B cell (primary cell): ENCODE measurements around the gene VCL. TPM values are rescaled to one million over a fixed set of nuclear protein-coding genes. Genes with fewer than 3 reads are reported as not detected.

Experiments
- ATAC-seq: fragments of 200-7000 bp; cut with Tn5 transposase; one replicate; pipeline ENCODE4 v1.10.0; 2021; ENCODE audit warnings: low read depth, mild to moderate bottlenecking, moderate number of reproducible peaks, moderate library complexity
- CTCF ChIA-PET: fragments of 350-600 bp; sonication (Branson Sonifier 250); formaldehyde crosslinking; loops from one replicate; lab custom pipeline; 2021; ENCODE audit warnings: antibody characterized with exemption, inconsistent platforms; lab: Charles Lee
- POLR2A ChIA-PET: fragments of 350-600 bp; sonication (Branson Sonifier 250); formaldehyde crosslinking; loops from one replicate; lab custom pipeline; 2021; ENCODE audit warnings: antibody characterized with exemption; lab: Charles Lee
- DNase-seq: peaks from one replicate; pipeline ENCODE4 v3.0.0; 2013
- H2AFZ ChIP-seq: 2 replicates; pipeline ENCODE4 v1.6.1; 2012; ENCODE audit warnings: mild to moderate bottlenecking, low read depth, low read length; ENCODE audit not compliant: insufficient read depth, poor library complexity, severe bottlenecking
- H3K27ac ChIP-seq, 2 donors: 1 replicate in 1 of 2; 2 replicates in 1 of 2; pipeline ENCODE4 v1.5.1; 2012 to 2013; ENCODE audit warnings: low read length in 2 of 2, mild to moderate bottlenecking in 2 of 2, moderate library complexity in 1 of 2
- H3K27me3 ChIP-seq, 4 experiments: fragments of 200-600 bp in 1 of 4; sonication (generic) in 1 of 4; replicated peaks in 1 of 4; 1 replicate in 2 of 4; 2 replicates in 2 of 4; pipeline versions ENCODE4 v1.6.1 to v1.7.0; 2013 to 2016; ENCODE audit warnings: low read length in 3 of 4, mild to moderate bottlenecking in 2 of 4, mixed read lengths in 1 of 4, moderate library complexity in 1 of 4; ENCODE audit not compliant: insufficient read depth in 4 of 4, control insufficient read depth in 3 of 4; ENCODE audit errors: control extremely low read depth in 1 of 4
- H3K36me3 ChIP-seq, 2 experiments: replicated peaks in 1 of 2; 1 replicate in 1 of 2; 2 replicates in 1 of 2; pipeline versions ENCODE4 v1.6.1 to v1.7.1; 2013; ENCODE audit warnings: low read length in 1 of 2; ENCODE audit not compliant: insufficient read depth in 2 of 2, control insufficient read depth in 1 of 2; ENCODE audit errors: control extremely low read depth in 1 of 2, extremely low read depth in 1 of 2
- H3K4me1 ChIP-seq, 2 donors: fragments of 200-600 bp in 1 of 2; sonication (generic) in 1 of 2; 1 replicate in 1 of 2; 2 replicates in 1 of 2; pipeline versions ENCODE4 v1.5.1 to v1.6.1; 2013 to 2017; ENCODE audit warnings: low read length in 2 of 2; ENCODE audit not compliant: control insufficient read depth in 2 of 2, insufficient read depth in 2 of 2
- H3K4me2 ChIP-seq: replicated peaks from 2 replicates; pipeline ENCODE3; 2012; ENCODE audit warnings: mild to moderate bottlenecking, low read depth, low read length; ENCODE audit not compliant: poor library complexity, severe bottlenecking
- H3K4me3 ChIP-seq, 5 experiments: fragments of 200-600 bp in 1 of 5; sonication (generic) in 1 of 5; 1 replicate in 3 of 5; 2 replicates in 2 of 5; pipeline versions ENCODE4 v1.5.1 to v1.7.0; 2011 to 2016; ENCODE audit warnings: low read length in 4 of 5, mild to moderate bottlenecking in 4 of 5, low read depth in 2 of 5, control low read depth in 1 of 5, moderate library complexity in 1 of 5; ENCODE audit not compliant: insufficient read depth in 1 of 5; ENCODE audit errors: control extremely low read depth in 1 of 5, extremely low read depth in 1 of 5
- H3K79me2 ChIP-seq: fragments of 200-600 bp; sonication (generic); one replicate; pipeline ENCODE4 v1.6.0; 2016; ENCODE audit warnings: low read length; ENCODE audit not compliant: control insufficient read depth, insufficient read depth
- H3K9ac ChIP-seq: fragments of 200-600 bp; sonication (generic); 2 replicates; pipeline ENCODE4 v1.6.1; 2017; ENCODE audit warnings: mild to moderate bottlenecking, low read length, moderate library complexity
- H3K9me3 ChIP-seq, 3 donors: one replicate each; pipeline versions ENCODE4 v1.6.1 to v1.7.1; 2013; ENCODE audit warnings: low read length in 2 of 3; ENCODE audit not compliant: control insufficient read depth in 2 of 3, insufficient read depth in 1 of 3; ENCODE audit errors: control extremely low read depth in 1 of 3
- H4K20me1 ChIP-seq: 2 replicates; pipeline ENCODE4 v1.6.0; 2012; ENCODE audit warnings: mild to moderate bottlenecking, low read length; ENCODE audit not compliant: insufficient read depth, control insufficient read depth, poor library complexity, severe bottlenecking
- H3K27ac Mint-ChIP-seq: one replicate; pipeline ENCODE4 v1.8.0; 2021; ENCODE audit warnings: mixed read lengths
- H3K27me3 Mint-ChIP-seq: one replicate; pipeline ENCODE4 v1.8.0; 2021; ENCODE audit warnings: mixed read lengths
- H3K4me1 Mint-ChIP-seq: one replicate; pipeline ENCODE4 v1.8.0; 2021; ENCODE audit warnings: mixed read lengths
- H3K4me3 Mint-ChIP-seq: one replicate; pipeline ENCODE4 v1.8.0; 2021; ENCODE audit warnings: mixed read lengths
- H3K9me3 Mint-ChIP-seq: one replicate; pipeline ENCODE4 v1.8.0; 2022; ENCODE audit warnings: mixed read lengths; ENCODE audit not compliant: insufficient read depth
- CTCF ChIP-seq: fragments of 200-600 bp; IDR thresholded peaks from one replicate; pipeline ENCODE4 v1.8.0; 2022; ENCODE audit warnings: antibody characterized with exemption, mild to moderate bottlenecking
- EZH2 ChIP-seq: IDR thresholded peaks from 2 replicates; pipeline ENCODE4 v1.6.1; 2012; ENCODE audit warnings: borderline replicate concordance, low read depth, mild to moderate bottlenecking, moderate library complexity, low read length; ENCODE audit not compliant: insufficient read depth, poor library complexity, severe bottlenecking
- WGBS: methylation state at CpG from one replicate; pipeline ENCODE4 v1.1.5; 2013; ENCODE audit warnings: missing lambda C conversion rate; ENCODE audit not compliant: insufficient coverage; 5-methylcytosine and 5-hydroxymethylcytosine counted together
- intact Hi-C: fragments of 100-400 bp; cut with micrococcal nuclease; formaldehyde crosslinking; loops from one replicate; pipeline ENCODE4 v1.10.0; 2022
- polyA plus RNA-seq: library from polyadenylated mRNA; depleted of rRNA; stranded (reverse); fragments of >200 nt; gene quantifications from 2 replicates; pipeline ENCODE4 v1.2.3, GENCODE V29; 2012
- total RNA-seq, 2 donors: library from RNA; stranded (reverse); fragments of 120-200 nt in 1 of 2; gene quantifications; 1 replicate in 1 of 2; 2 replicates in 1 of 2; pipeline versions ENCODE4 v1.2.3 to v1.2.4, GENCODE V29; 2013 to 2022

Gene VCL
- total and polyA plus RNA-seq, 2 donors (not counting 1 experiment from before 2014, with no cell fraction given), result 13.1 to 29.8 TPM

- H3K4me1 Mint-ChIP-seq, result peaks cover 8% of the 10 kb centered on the region
- no peak overlapping the region for H3K27ac Mint-ChIP-seq
These were observed 47.6 kb upstream of the VCL start for GRCh38 chr10:73950155-73950948.

More at GRCh38 chr10:73950155-73950948, 47.6 kb upstream of the VCL start:
- intact Hi-C loops, result no loop called here
- Mint-ChIP-seq H3K27me3 (no peaks in the 10 kb centered on the region), H3K9me3 (no peaks in the 10 kb centered on the region), H3K4me3 (no peak overlapping the region)
- Histone ChIP-seq H3K79me2 (no peaks in the 10 kb centered on the region), H2AFZ (no peak overlapping the region), H3K9me3 (peaks cover 0 to 3% (median 0%) of the 10 kb centered on the region in 3 donors), H3K9ac (no peak overlapping the region), H3K4me2 (no peak overlapping the region), H4K20me1 (no peaks in the 10 kb centered on the region), H3K4me3 (no peak overlapping the region), H3K4me1 (no peaks in the 10 kb centered on the region), H3K27me3 (no peaks in the 10 kb centered on the region), H3K36me3 (no peaks in the 10 kb centered on the region), H3K27ac (no peak overlapping the region)
- TF ChIP-seq CTCF, result no peak
- TF ChIP-seq EZH2, result no peak
- CTCF ChIA-PET, result interaction anchor here (1.2 to 3.9 kb wide), 2 partner anchors 8 to 10 kb away, joined by 3 to 20 read pairs; no protein-coding TSS in a partner anchor
- DNase-seq (no peak), ATAC-seq (no peak)
- POLR2A ChIA-PET, result no interaction called here
- WGBS, result 93% methylated on average over 8 of the region's 13 CpGs
